Glomerular visceral epithelial cell (primary cell): ENCODE data around the gene HOXB1.
A peak's percentile ranks its signal among the peaks of the same experiment; 100 is the strongest.

ENCODE experiments used
- DNase-seq: peaks from one replicate; pipeline ENCODE4 v3.0.0-alpha.2; 2016; ENCODE audit errors: extremely low spot score

The HOXB1 gene

GRCh38 chr17:48530887-48531272 lies at the start of gene HOXB1:
Gene HOXB1, minus strand, starts transcription at chr17:48531011. Its CDS starts 107 bp downstream, at chr17:48530904.
- no peak for DNase-seq

DNA sequence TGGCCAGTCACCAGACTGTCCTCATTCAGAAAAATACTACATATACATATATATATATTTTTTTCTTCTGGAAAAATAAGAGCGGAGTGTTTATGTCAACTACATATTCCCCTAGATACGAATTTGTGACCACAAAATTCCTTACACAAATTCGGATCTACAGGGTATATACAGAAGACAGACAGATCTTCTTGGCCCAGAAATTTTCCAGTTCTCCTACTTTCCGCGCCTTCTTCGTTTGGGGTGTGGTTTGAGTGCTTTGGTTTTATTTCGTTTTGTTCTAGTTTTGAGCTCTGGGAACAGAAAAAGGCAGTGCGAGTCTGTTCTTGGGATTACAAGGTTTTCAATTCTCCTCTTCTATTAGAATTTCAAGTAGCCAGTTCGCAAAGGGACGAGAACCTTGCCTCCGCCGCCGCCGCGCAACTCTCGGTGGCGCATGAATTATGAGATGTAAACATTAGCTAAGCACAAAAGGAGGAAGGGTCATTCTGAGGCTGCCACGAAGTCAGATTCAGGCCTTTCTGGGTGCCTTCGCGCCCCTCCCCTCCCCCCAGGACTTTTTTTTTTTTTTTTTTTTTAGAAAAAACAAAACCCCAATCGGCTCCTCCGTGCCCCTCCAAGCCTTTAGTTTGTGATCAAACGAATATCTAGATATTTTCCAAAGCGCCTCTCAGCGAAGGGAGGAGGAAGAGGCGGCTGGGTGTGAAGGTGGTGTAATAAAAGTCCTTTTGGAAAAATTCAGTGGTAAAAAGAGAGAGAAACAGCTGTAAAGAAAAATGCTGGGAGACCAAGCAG lies 49.1 kb upstream of the HOXB1 start:
- peak; percentile 51 for DNase-seq

GRCh38 chr17:48579471-48579759 lies 48.6 kb upstream of the HOXB1 start:
- no peak for DNase-seq

- DNase-seq, result no peak
Observed at GRCh38 chr17:48578616-48579470, 48.0 kb upstream of the HOXB1 start.

GRCh38 chr17:48577946-48578615 lies 47.3 kb upstream of the HOXB1 start, which contains the start of gene HOXB4:
Gene HOXB4, minus strand, starts transcription at chr17:48578350. Its CDS starts 31 bp downstream, at chr17:48578319.
- peak; percentile 81 for DNase-seq

- DNase-seq, result no peak
Observed at GRCh38 chr17:48577330-48577945, 46.6 kb upstream of the HOXB1 start.

GRCh38 chr17:48576479-48577309 lies 45.9 kb upstream of the HOXB1 start:
- peak; percentile 78 for DNase-seq

GRCh38 chr17:48575673-48576478 lies 45.1 kb upstream of the HOXB1 start:
- DNase-seq, result no peak

DNA sequence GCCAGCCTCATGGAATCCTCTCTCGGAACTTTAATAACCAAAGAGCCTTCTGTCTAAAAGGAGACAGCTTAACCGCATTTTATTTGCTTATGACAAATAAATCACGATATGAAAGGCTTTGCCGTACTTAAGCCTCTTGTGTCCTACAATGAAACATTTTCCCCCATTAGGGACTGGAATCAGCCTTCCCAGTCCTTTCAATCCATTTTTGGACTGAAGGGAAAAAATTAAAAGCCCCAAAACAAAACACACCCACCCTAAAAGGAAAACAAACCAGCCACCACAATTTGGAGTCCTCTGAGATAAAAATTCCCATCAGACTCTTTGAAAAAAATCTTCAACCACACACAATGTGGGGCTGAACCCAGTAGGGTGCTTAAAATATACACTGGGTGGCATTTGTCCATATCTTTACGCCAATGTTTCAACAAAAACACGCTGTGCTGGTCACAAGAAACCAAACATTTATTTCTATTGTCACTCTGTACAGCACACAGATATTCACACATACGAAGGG lies 44.3 kb upstream of the HOXB1 start:
- DNase-seq, result no peak

DNA sequence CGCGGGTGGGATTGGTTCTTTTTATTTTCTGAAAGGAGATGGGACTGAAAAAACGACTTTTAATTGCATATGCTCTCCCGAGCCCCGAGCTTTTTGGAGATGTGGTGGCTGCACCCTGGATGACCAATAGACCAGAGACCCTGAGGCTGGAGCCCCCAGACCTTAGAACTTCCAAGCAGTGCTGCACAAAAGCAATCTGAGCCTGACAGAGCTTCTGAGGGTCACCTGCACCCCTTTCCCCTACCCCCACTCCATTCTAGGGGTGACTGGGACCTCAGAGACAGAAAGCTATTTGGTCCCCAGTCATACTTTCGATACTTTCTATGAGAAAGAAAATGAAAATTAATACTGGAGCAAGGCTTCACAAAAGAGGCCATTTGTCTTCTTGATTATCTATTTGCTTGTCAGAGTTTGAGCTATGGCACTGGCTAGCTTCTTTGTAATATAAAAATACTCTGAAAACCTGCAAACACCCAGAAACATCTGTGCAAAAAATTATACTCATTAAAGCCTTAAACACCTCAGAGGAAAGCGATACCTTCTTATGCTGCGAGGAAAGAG lies 43.8 kb upstream of the HOXB1 start:
- DNase-seq, result no peak

DNA sequence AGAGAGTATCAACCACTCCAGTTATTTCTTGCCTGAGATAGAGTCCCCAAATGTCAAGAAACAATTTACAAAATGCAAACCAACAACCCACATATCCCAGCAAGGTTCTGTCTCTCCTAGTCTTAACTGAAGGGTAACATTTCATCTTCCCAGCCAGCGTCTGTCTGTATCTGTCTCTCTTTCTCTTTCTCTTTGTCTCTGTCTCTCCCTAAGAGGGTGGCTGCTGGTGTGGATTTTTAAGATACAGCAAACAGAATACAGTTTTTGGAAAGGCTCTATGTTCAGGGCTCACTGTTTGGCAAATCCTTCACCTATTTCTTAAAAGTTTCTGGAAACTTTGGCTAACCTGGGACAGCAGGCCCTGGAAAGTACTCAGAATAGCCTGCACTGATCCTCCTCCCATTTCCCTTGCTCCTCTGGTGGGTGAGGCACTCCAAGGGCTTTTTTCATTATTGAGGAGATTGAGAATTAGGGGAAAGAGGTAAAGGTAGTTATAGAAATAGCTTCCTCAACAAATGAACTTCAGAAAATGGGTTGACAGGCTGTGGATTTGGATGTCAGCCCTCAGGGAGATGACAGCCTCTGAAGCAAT lies 41.1 kb upstream of the HOXB1 start:
- DNase-seq, result no peak

GRCh38 chr17:48571024-48571818 lies 40.4 kb upstream of the HOXB1 start:
- DNase-seq, result no peak

- DNase-seq, result no peak
Observed at GRCh38 chr17:48570325-48571023, 39.7 kb upstream of the HOXB1 start.

GRCh38 chr17:48569674-48570324 lies 39.0 kb upstream of the HOXB1 start:
- no peak for DNase-seq

GRCh38 chr17:48569240-48569582 lies 38.4 kb upstream of the HOXB1 start:
- DNase-seq, result no peak

DNA sequence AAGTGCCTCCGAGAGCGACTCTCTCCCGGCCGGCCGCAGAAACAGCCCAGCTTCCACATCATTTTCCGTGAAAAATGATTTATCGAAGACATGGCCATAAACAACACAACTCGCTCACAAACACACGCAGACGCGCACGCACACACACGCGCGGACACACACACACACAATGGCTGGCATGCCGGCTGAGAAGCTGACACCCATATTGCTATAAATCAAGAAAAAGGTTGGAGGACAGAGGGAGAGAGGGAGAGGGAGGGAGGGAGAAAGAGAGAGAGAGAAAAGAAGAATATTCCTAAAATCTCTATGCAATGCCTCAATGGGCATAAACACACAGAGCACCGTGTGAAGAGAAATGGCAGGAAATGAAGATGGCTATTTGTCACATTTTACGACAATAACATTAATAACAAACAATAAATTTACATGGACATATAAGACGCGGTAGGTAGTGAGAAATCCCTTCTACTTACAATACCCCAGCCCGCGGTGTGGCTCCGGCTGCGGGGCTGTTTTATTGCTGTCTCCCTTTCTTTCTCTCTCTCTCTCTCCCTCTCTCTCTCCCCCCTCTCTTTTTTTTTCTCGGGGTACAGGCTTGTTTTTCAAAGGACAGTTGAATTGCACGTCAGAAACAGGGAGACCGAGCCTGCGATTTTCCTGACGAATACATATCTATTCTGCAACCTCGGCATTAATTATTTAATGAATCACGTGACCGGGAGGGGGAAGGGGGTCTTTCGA lies 37.9 kb upstream of the HOXB1 start:
- no peak for DNase-seq
